ENCODE measurements around the gene ADAMTSL3. TPM values are rescaled to one million over a fixed set of nuclear protein-coding genes. Genes with fewer than 3 reads are reported as not detected.

The ADAMTSL3 gene
- total RNA-seq, 1 donor from 2014 or later = 13.2 TPM

- Mint-ChIP-seq H3K27me3 (ENCODE audit: low read depth) (peaks cover 8% of the 10 kb centered on the region), H3K4me1 (no peaks in the 10 kb centered on the region), H3K36me3 (peaks cover 11% of the 10 kb centered on the region), H3K9me3 (peaks cover 31% of the 10 kb centered on the region), H3K27ac (no peak overlapping the region), H3K4me3 (no peak overlapping the region)
- TF ChIP-seq CTCF (IDR thresholded peaks at IDR 0.05; ENCODE audit: unreplicated experiment) = no peak
- no peak for DNase-seq (ENCODE audit: low spot score in 2 of 2, unreplicated experiment in 2 of 2)
Observed at GRCh38 chr15:83973816-83974215, 319.9 kb downstream of the ADAMTSL3 start.

GRCh38 chr15:83977992-83978391 lies 324.1 kb downstream of the ADAMTSL3 start:
- peaks cover 5% of the 10 kb centered on the region for H3K27me3 Mint-ChIP-seq (ENCODE audit: low read depth)
- TF ChIP-seq CTCF (IDR thresholded peaks at IDR 0.05; ENCODE audit: unreplicated experiment) = no peak
- H3K4me1 Mint-ChIP-seq = no peaks in the 10 kb centered on the region
- peaks cover 36% of the 10 kb centered on the region for H3K9me3 Mint-ChIP-seq
- no peak overlapping the region for H3K4me3 Mint-ChIP-seq
- no peak for DNase-seq (ENCODE audit: low spot score in 2 of 2, unreplicated experiment in 2 of 2)
- no peak overlapping the region for H3K27ac Mint-ChIP-seq
- peaks cover 11% of the 10 kb centered on the region for H3K36me3 Mint-ChIP-seq

GRCh38 chr15:83978588-83978987 lies 324.7 kb downstream of the ADAMTSL3 start:
- H3K4me1 Mint-ChIP-seq = no peaks in the 10 kb centered on the region
- no peak for TF ChIP-seq CTCF (IDR thresholded peaks at IDR 0.05; ENCODE audit: unreplicated experiment)
- H3K9me3 Mint-ChIP-seq = peaks cover 36% of the 10 kb centered on the region
- no peak for DNase-seq (ENCODE audit: low spot score in 2 of 2, unreplicated experiment in 2 of 2)
- H3K4me3 Mint-ChIP-seq = no peak overlapping the region
- peaks cover 11% of the 10 kb centered on the region for H3K36me3 Mint-ChIP-seq
- H3K27ac Mint-ChIP-seq = no peak overlapping the region
- H3K27me3 Mint-ChIP-seq (ENCODE audit: low read depth) = peaks cover 4% of the 10 kb centered on the region

- peaks cover 27% of the 10 kb centered on the region for H3K9me3 Mint-ChIP-seq
- TF ChIP-seq CTCF (IDR thresholded peaks at IDR 0.05; ENCODE audit: unreplicated experiment) = no peak
- no peak for DNase-seq (ENCODE audit: low spot score in 2 of 2, unreplicated experiment in 2 of 2)
- no peak overlapping the region for H3K27ac Mint-ChIP-seq
- H3K4me3 Mint-ChIP-seq = no peak overlapping the region
- H3K4me1 Mint-ChIP-seq = peaks cover 2% of the 10 kb centered on the region
- H3K27me3 Mint-ChIP-seq (ENCODE audit: low read depth) = no peaks in the 10 kb centered on the region
- H3K36me3 Mint-ChIP-seq = peaks cover 9% of the 10 kb centered on the region
Observed at GRCh38 chr15:83980637-83981036, 326.7 kb downstream of the ADAMTSL3 start.

- DNase-seq (ENCODE audit: low spot score in 2 of 2, unreplicated experiment in 2 of 2) = no peak
- Mint-ChIP-seq H3K36me3 (no peaks in the 10 kb centered on the region), H3K27me3 (ENCODE audit: low read depth) (peaks cover 7% of the 10 kb centered on the region), H3K4me1 (peaks cover 2% of the 10 kb centered on the region), H3K4me3 (no peak overlapping the region), H3K9me3 (peaks cover 10% of the 10 kb centered on the region), H3K27ac (no peak overlapping the region)
- no peak for TF ChIP-seq CTCF (IDR thresholded peaks at IDR 0.05; ENCODE audit: unreplicated experiment)
Observed at GRCh38 chr15:83982748-83983147, 328.8 kb downstream of the ADAMTSL3 start.
